HFFc6 (cell line): ENCODE measurements around the gene FRMD1. TPM values are rescaled to one million over a fixed set of nuclear protein-coding genes. Genes with fewer than 3 reads are reported as not detected.

ENCODE experiments used
- DNase-seq: peaks from one replicate; pipeline ENCODE4 v3.0.0-alpha.2; 2018
- H3K27ac Mint-ChIP-seq: 2 replicates; pipeline ENCODE4 v1.8.0; 2020; ENCODE audit warnings: mild to moderate bottlenecking, mixed read lengths
- H3K27me3 Mint-ChIP-seq: 2 replicates; pipeline ENCODE4 v1.8.0; 2021; ENCODE audit warnings: mild to moderate bottlenecking, moderate library complexity, mixed read lengths; ENCODE audit not compliant: insufficient read depth
- H3K36me3 Mint-ChIP-seq: 2 replicates; pipeline ENCODE4 v1.8.0; 2021; ENCODE audit warnings: low read depth, mixed read lengths
- H3K4me1 Mint-ChIP-seq: 2 replicates; pipeline ENCODE4 v1.8.0; 2020; ENCODE audit warnings: low read depth, mixed read lengths
- H3K4me3 Mint-ChIP-seq: 2 replicates; pipeline ENCODE4 v1.8.0; 2020; ENCODE audit warnings: mild to moderate bottlenecking, moderate library complexity, mixed read lengths
- H3K9me3 Mint-ChIP-seq: 2 replicates; pipeline ENCODE4 v1.8.0; 2020; ENCODE audit warnings: mild to moderate bottlenecking, mixed read lengths
- CTCF ChIP-seq: fragments of 200-600 bp; sonication (generic); IDR thresholded peaks from 2 replicates; pipeline ENCODE4 v1.5.0; 2021; ENCODE audit warnings: antibody characterized with exemption, mild to moderate bottlenecking
- total RNA-seq, 6 experiments: library from RNA; stranded (reverse); fragmentation: NEBNext Ultra II Directional; extraction: Animal tissue kit (Norgen Biotek cat#: 25700); gene quantifications; 2 replicates in 1 of 6; 3 replicates in 5 of 6; pipeline ENCODE4 v1.2.3, GENCODE V29; 2021

The FRMD1 gene
- total RNA-seq, 6 experiments from 2014 or later = not detected

- no peak for TF ChIP-seq CTCF
- Mint-ChIP-seq H3K4me3 (no peak overlapping the region), H3K27me3 (peaks cover 4% of the 10 kb centered on the region), H3K9me3 (no peaks in the 10 kb centered on the region), H3K36me3 (no peaks in the 10 kb centered on the region), H3K4me1 (no peaks in the 10 kb centered on the region), H3K27ac (no peak overlapping the region)
- no peak for DNase-seq
Observed at GRCh38 chr6:168052291-168052891, 26.6 kb downstream of the FRMD1 start.

GRCh38 chr6:168051648-168052047 is 27.4 kb downstream of the FRMD1 start:
- H3K4me3 Mint-ChIP-seq = no peak overlapping the region
- TF ChIP-seq CTCF = no peak
- no peaks in the 10 kb centered on the region for H3K9me3 Mint-ChIP-seq
- H3K36me3 Mint-ChIP-seq = no peaks in the 10 kb centered on the region
- no peak overlapping the region for H3K27ac Mint-ChIP-seq
- DNase-seq = no peak
- H3K4me1 Mint-ChIP-seq = no peaks in the 10 kb centered on the region
- peaks cover 4% of the 10 kb centered on the region for H3K27me3 Mint-ChIP-seq

- Mint-ChIP-seq H3K27ac (no peak overlapping the region), H3K27me3 (peaks cover 4% of the 10 kb centered on the region), H3K9me3 (no peaks in the 10 kb centered on the region), H3K36me3 (no peaks in the 10 kb centered on the region), H3K4me3 (no peak overlapping the region), H3K4me1 (no peaks in the 10 kb centered on the region)
- no peak for DNase-seq
- TF ChIP-seq CTCF = no peak
Observed at GRCh38 chr6:168050881-168051586, 28.0 kb downstream of the FRMD1 start.

- Mint-ChIP-seq H3K9me3 (no peaks in the 10 kb centered on the region), H3K4me3 (no peak overlapping the region), H3K27ac (no peak overlapping the region), H3K27me3 (peaks cover 4% of the 10 kb centered on the region), H3K36me3 (no peaks in the 10 kb centered on the region), H3K4me1 (no peaks in the 10 kb centered on the region)
- no peak for TF ChIP-seq CTCF
- no peak for DNase-seq
Observed at GRCh38 chr6:168050225-168050880, 28.7 kb downstream of the FRMD1 start.

GRCh38 chr6:168049706-168050224 is 29.2 kb downstream of the FRMD1 start:
- no peak overlapping the region for H3K4me3 Mint-ChIP-seq
- no peaks in the 10 kb centered on the region for H3K36me3 Mint-ChIP-seq
- no peak overlapping the region for H3K27ac Mint-ChIP-seq
- TF ChIP-seq CTCF = no peak
- peaks cover 4% of the 10 kb centered on the region for H3K27me3 Mint-ChIP-seq
- no peak for DNase-seq
- no peaks in the 10 kb centered on the region for H3K9me3 Mint-ChIP-seq
- H3K4me1 Mint-ChIP-seq = no peaks in the 10 kb centered on the region
